ENCODE results near the gene SRPRB.

DNA sequence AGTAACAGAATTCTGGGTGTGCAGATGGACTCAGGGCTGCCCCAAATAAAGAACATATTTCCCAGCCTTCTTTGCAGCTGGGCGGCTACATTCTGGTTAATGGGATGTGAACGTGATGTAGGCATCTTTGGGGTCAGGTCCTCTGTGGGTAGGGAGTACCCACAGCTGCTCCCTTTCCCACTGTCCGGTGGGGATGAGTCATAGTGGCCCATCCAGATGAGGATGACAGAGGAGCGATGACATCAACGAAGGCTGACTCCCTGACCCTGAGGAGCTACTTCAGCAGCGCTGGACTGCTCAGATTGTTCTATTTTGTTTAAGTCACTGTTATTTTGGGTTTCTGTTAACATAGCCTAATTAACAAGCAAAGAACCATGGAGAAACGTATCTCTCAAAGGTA is 38.0 kb downstream of the SRPRB start:
- TF ChIP-seq POLR2AphosphoS5 (IDR thresholded peaks at IDR 0.05) (no peak), POLR2A (IDR thresholded peaks at IDR 0.05) (no peak)
- TF ChIP-seq, protein P1, sequence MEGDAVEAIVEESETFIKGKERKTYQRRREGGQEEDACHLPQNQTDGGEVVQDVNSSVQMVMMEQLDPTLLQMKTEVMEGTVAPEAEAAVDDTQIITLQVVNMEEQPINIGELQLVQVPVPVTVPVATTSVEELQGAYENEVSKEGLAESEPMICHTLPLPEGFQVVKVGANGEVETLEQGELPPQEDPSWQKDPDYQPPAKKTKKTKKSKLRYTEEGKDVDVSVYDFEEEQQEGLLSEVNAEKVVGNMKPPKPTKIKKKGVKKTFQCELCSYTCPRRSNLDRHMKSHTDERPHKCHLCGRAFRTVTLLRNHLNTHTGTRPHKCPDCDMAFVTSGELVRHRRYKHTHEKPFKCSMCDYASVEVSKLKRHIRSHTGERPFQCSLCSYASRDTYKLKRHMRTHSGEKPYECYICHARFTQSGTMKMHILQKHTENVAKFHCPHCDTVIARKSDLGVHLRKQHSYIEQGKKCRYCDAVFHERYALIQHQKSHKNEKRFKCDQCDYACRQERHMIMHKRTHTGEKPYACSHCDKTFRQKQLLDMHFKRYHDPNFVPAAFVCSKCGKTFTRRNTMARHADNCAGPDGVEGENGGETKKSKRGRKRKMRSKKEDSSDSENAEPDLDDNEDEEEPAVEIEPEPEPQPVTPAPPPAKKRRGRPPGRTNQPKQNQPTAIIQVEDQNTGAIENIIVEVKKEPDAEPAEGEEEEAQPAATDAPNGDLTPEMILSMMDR (IDR thresholded peaks at IDR 0.05) = no peak
